Mammary epithelial cell (primary cell): Measurements from ENCODE around the gene LYRM4.

Experiments
- EZH2 ChIP-seq: IDR thresholded peaks from 2 replicates; pipeline ENCODE4 v1.6.1; 2012; ENCODE audit warnings: low read length, inconsistent platforms, borderline replicate concordance
- TF ChIP-seq, protein P1 (sequence below), 2 donors: IDR thresholded peaks in 1 of 2; conservative IDR thresholded peaks in 1 of 2; 2 replicates each; pipeline ENCODE4 v1.5.1; 2011 to 2012; ENCODE audit warnings: inconsistent platforms in 2 of 2, low read length in 2 of 2, mild to moderate bottlenecking in 2 of 2, control low read depth in 1 of 2, low read depth in 1 of 2; ENCODE audit not compliant: insufficient read depth in 1 of 2; ENCODE audit errors: extremely low read depth in 1 of 2

- TF ChIP-seq EZH2: no peak
- TF ChIP-seq, protein P1, sequence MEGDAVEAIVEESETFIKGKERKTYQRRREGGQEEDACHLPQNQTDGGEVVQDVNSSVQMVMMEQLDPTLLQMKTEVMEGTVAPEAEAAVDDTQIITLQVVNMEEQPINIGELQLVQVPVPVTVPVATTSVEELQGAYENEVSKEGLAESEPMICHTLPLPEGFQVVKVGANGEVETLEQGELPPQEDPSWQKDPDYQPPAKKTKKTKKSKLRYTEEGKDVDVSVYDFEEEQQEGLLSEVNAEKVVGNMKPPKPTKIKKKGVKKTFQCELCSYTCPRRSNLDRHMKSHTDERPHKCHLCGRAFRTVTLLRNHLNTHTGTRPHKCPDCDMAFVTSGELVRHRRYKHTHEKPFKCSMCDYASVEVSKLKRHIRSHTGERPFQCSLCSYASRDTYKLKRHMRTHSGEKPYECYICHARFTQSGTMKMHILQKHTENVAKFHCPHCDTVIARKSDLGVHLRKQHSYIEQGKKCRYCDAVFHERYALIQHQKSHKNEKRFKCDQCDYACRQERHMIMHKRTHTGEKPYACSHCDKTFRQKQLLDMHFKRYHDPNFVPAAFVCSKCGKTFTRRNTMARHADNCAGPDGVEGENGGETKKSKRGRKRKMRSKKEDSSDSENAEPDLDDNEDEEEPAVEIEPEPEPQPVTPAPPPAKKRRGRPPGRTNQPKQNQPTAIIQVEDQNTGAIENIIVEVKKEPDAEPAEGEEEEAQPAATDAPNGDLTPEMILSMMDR (conservative IDR thresholded peaks at IDR 0.05 in 1 of 2, IDR thresholded peaks at IDR 0.05 in 1 of 2; ENCODE audit: extremely low read depth in 1 of 2, insufficient read depth in 1 of 2, low read depth in 1 of 2, low read length in 2 of 2): no peak
Measured at GRCh38 chr6:5237805-5238204, 22.9 kb downstream of the LYRM4 start.
